HCT116 (cell line): ENCODE data around the gene CUL5. TPM values are rescaled to one million over a fixed set of nuclear protein-coding genes. Genes with fewer than 3 reads are reported as not detected.

ENCODE experiments used
- ATAC-seq: fragments of 200-7000 bp; cut with Tn5 transposase; 2 replicates; pipeline ENCODE4 v1.9.1; 2020; ENCODE audit warnings: mild to moderate bottlenecking, moderate library complexity
- BruUV-seq: library from RNA; stranded (reverse); fragments of 400-500 nt; replicated peaks from 2 replicates; lab custom pipeline; 2021; lab: Mats Ljungman, UMichigan
- CTCF ChIA-PET: fragments of 300-600 bp; sonication (Branson Sonifier 250); formaldehyde crosslinking; loops from one replicate; lab custom pipeline; 2021; ENCODE audit warnings: antibody characterized with exemption; lab: Charles Lee
- POLR2A ChIA-PET: fragments of 300-600, 350-600 bp; sonication (Branson Sonifier 250); formaldehyde crosslinking; loops from one replicate; lab custom pipeline; 2021; ENCODE audit warnings: antibody characterized with exemption; lab: Charles Lee
- RAD21 ChIA-PET, 2 experiments: fragments of 300-600 bp; sonication (Branson Sonifier 250); formaldehyde crosslinking; loops; one replicate each; lab custom pipeline; 2023; ENCODE audit warnings: low total read pairs in 2 of 2; ENCODE audit not compliant: uncharacterized antibody in 2 of 2, unreplicated experiment in 2 of 2, low non-redundant PET in 1 of 2; lab: Charles Lee
- DNase-seq: peaks from one replicate; pipeline ENCODE4 v3.0.0-alpha.2; 2010; ENCODE audit warnings: low read depth, low spot score
- H2AFZ ChIP-seq: fragments of 200-600 bp; shearing (Covaris generic), sonication (generic); 2 replicates; pipeline ENCODE4 v1.6.1; 2017; ENCODE audit warnings: low read depth, mixed run types, mixed read lengths, antibody characterized with exemption, low read length; ENCODE audit not compliant: poor library complexity, severe bottlenecking
- H3K27ac ChIP-seq: 2 replicates; pipeline ENCODE4 v1.5.1; 2012; ENCODE audit warnings: low read depth, low read length
- H3K27me3 ChIP-seq: fragments of 200-600 bp; sonication (generic); 2 replicates; pipeline ENCODE4 v1.6.1; 2016; ENCODE audit warnings: mixed run types, low read length, mixed read lengths; ENCODE audit not compliant: insufficient read depth
- H3K36me3 ChIP-seq, 2 experiments: fragments of 200-500 bp in 1 of 2; fragments of 200-600 bp in 1 of 2; sonication (Bioruptor generic) in 1 of 2; sonication (generic) in 1 of 2; 2 replicates each; pipeline versions ENCODE4 v1.5.1 to v1.6.1; 2014 to 2016; ENCODE audit warnings: low read length in 2 of 2, inconsistent platforms in 1 of 2, mixed read lengths in 1 of 2, mixed run types in 1 of 2; ENCODE audit not compliant: insufficient read depth in 2 of 2, control insufficient read depth in 1 of 2
- H3K4me1 ChIP-seq, 2 experiments: fragments of 200-600 bp in 1 of 2; sonication (generic) in 1 of 2; 2 replicates each; pipeline versions ENCODE4 v1.5.1 to v1.6.1; 2012 to 2017; ENCODE audit warnings: low read length in 2 of 2, inconsistent platforms in 1 of 2, mild to moderate bottlenecking in 1 of 2, mixed read lengths in 1 of 2, mixed run types in 1 of 2, moderate library complexity in 1 of 2; ENCODE audit not compliant: insufficient read depth in 2 of 2, control insufficient read depth in 1 of 2
- H3K4me2 ChIP-seq: fragments of 200-600 bp; sonication (generic); 2 replicates; pipeline ENCODE4 v1.6.1; 2017; ENCODE audit warnings: mixed run types, low read length, mixed read lengths
- H3K4me3 ChIP-seq, 2 experiments: fragments of 200-600 bp in 1 of 2; sonication (generic) in 1 of 2; replicated peaks in 1 of 2; 2 replicates each; pipeline ENCODE4 v1.5.1; 2011 to 2016; ENCODE audit warnings: low read length in 2 of 2, control low read depth in 1 of 2, low read depth in 1 of 2, mild to moderate bottlenecking in 1 of 2, mixed read lengths in 1 of 2, mixed run types in 1 of 2
- H3K79me2 ChIP-seq: fragments of 200-600 bp; sonication (generic); 2 replicates; pipeline ENCODE4 v1.6.1; 2017; ENCODE audit warnings: mild to moderate bottlenecking, mixed run types, low read length, moderate library complexity, mixed read lengths; ENCODE audit not compliant: insufficient read depth
- H3K9ac ChIP-seq: fragments of 200-600 bp; sonication (generic); 2 replicates; pipeline ENCODE4 v1.6.1; 2016; ENCODE audit warnings: low read length, mixed read lengths
- H3K9me2 ChIP-seq: fragments of 200-600 bp; sonication (generic), shearing (Covaris generic); 2 replicates; pipeline ENCODE4 v1.6.1; 2017; ENCODE audit warnings: mixed run types, mild to moderate bottlenecking, moderate library complexity; ENCODE audit not compliant: insufficient read depth
- H3K9me3 ChIP-seq, 2 experiments: fragments of 200-500 bp in 1 of 2; fragments of 200-600 bp in 1 of 2; sonication (Bioruptor generic) in 1 of 2; sonication (generic) in 1 of 2; 2 replicates each; pipeline ENCODE4 v1.6.1; 2014 to 2017; ENCODE audit warnings: low read length in 2 of 2, mixed read lengths in 2 of 2, inconsistent platforms in 1 of 2, low read depth in 1 of 2, mild to moderate bottlenecking in 1 of 2, mixed run types in 1 of 2, moderate library complexity in 1 of 2; ENCODE audit not compliant: control insufficient read depth in 1 of 2, insufficient read depth in 1 of 2
- H4K20me1 ChIP-seq: fragments of 200-600 bp; sonication (generic), shearing (Covaris generic); 2 replicates; pipeline ENCODE4 v1.6.1; 2017; ENCODE audit warnings: mixed run types, mild to moderate bottlenecking, moderate library complexity; ENCODE audit not compliant: insufficient read depth
- ATF3 ChIP-seq: IDR thresholded peaks from 2 replicates; pipeline ENCODE4 v1.6.1; 2012
- CBX3 ChIP-seq: IDR thresholded peaks from 2 replicates; pipeline ENCODE4 v1.6.1; 2012; ENCODE audit warnings: low read depth
- CEBPB ChIP-seq: IDR thresholded peaks from 2 replicates; pipeline ENCODE4 v1.6.1; 2012; ENCODE audit warnings: low read depth
- EGR1 ChIP-seq: IDR thresholded peaks from 2 replicates; pipeline ENCODE4 v1.6.1; 2012; ENCODE audit warnings: low read depth
- ELF1 ChIP-seq: IDR thresholded peaks from 2 replicates; pipeline ENCODE4 v1.6.1; 2012; ENCODE audit warnings: low read depth, borderline replicate concordance
- EZH2 ChIP-seq: fragments of 200-600 bp; sonication (generic); IDR thresholded peaks from 2 replicates; pipeline ENCODE4 v1.6.1; 2017; ENCODE audit warnings: antibody characterized with exemption, mixed run types
- FOSL1 ChIP-seq: IDR thresholded peaks from 2 replicates; pipeline ENCODE4 v1.6.1; 2012; ENCODE audit warnings: low read depth
- JUND ChIP-seq: IDR thresholded peaks from 2 replicates; pipeline ENCODE4 v1.6.1; 2012
- MAX ChIP-seq: IDR thresholded peaks from 2 replicates; pipeline ENCODE4 v1.6.1; 2012
- POLR2A ChIP-seq: IDR thresholded peaks from 2 replicates; pipeline ENCODE4 v1.7.0; 2011; ENCODE audit warnings: borderline replicate concordance; ENCODE audit not compliant: insufficient read depth, insufficient read length; ENCODE audit errors: extremely low read depth
- POLR2AphosphoS5 ChIP-seq: IDR thresholded peaks from 2 replicates; pipeline ENCODE4 v1.6.1; 2011; ENCODE audit warnings: mild to moderate bottlenecking, low read depth, low read length, moderate library complexity
- RAD21 ChIP-seq: IDR thresholded peaks from 2 replicates; pipeline ENCODE4 v1.6.1; 2012; ENCODE audit warnings: low read depth, mild to moderate bottlenecking
- REST ChIP-seq: IDR thresholded peaks from 2 replicates; pipeline ENCODE4 v1.6.1; 2012; ENCODE audit warnings: low read depth
- SIN3A ChIP-seq: IDR thresholded peaks from 2 replicates; pipeline ENCODE4 v1.6.1; 2012; ENCODE audit warnings: low read depth
- SRF ChIP-seq: IDR thresholded peaks from 2 replicates; pipeline ENCODE4 v1.6.1; 2012; ENCODE audit warnings: low read depth
- TCF7L2 ChIP-seq: IDR thresholded peaks from 2 replicates; pipeline ENCODE4 v1.7.0; 2011; ENCODE audit warnings: borderline replicate concordance, inconsistent platforms; ENCODE audit not compliant: insufficient read depth, insufficient read length; ENCODE audit errors: extremely low read depth
- YY1 ChIP-seq: IDR thresholded peaks from 2 replicates; pipeline ENCODE4 v1.6.1; 2011; ENCODE audit warnings: low read length, low read depth, moderate library complexity, mild to moderate bottlenecking; ENCODE audit not compliant: insufficient replicate concordance; ENCODE audit errors: extremely low read depth
- ZFX ChIP-seq: fragments of 450-650 bp; IDR thresholded peaks from 2 replicates; pipeline ENCODE4 v1.6.1; 2017
- ZNF274 ChIP-seq: fragments of 200-500 bp; sonication (Bioruptor generic); IDR thresholded peaks from 2 replicates; pipeline ENCODE4 v1.6.1; 2014; ENCODE audit warnings: mild to moderate bottlenecking, low read depth, low read length, inconsistent platforms
- intact Hi-C: fragments of 100-400 bp; cut with micrococcal nuclease; formaldehyde crosslinking; loops from 2 replicates; pipeline ENCODE4 v1.10.0; 2022
- total RNA-seq: library from RNA; stranded (reverse); gene quantifications from one replicate; pipeline ENCODE4 v1.2.1, GENCODE V29; 2021; ENCODE audit not compliant: unreplicated experiment

The CUL5 gene
- total RNA-seq, 1 experiment from 2014 or later, result 41.9 TPM

GRCh38 chr11:107963091-107963490, 45.6 kb upstream of the CUL5 start:
- no TSS peak for BruUV-seq
- intact Hi-C loops, result no loop called here

More at GRCh38 chr11:107963091-107963490, 45.6 kb upstream of the CUL5 start:
- ChIA-PET RAD21 (no interaction called here), POLR2A (no interaction called here), CTCF (no interaction called here)
- Histone ChIP-seq H2AFZ (no peak overlapping the region), H3K27ac (no peak overlapping the region), H3K4me3 (no peak overlapping the region), H3K9ac (no peak overlapping the region), H3K9me3 (no peaks in the 10 kb centered on the region), H3K4me1 (no peaks in the 10 kb centered on the region), H3K36me3 (no peaks in the 10 kb centered on the region), H3K4me2 (no peak overlapping the region), H3K79me2 (no peaks in the 10 kb centered on the region), H4K20me1 (no peaks in the 10 kb centered on the region), H3K27me3 (peaks cover 13% of the 10 kb centered on the region), H3K9me2 (no peaks in the 10 kb centered on the region)
- TF ChIP-seq POLR2A (no peak), EZH2 (no peak), SRF (no peak), POLR2AphosphoS5 (no peak), ELF1 (no peak), ZFX (no peak), RAD21 (no peak), EGR1 (no peak), TCF7L2 (no peak), JUND (no peak), YY1 (no peak), CEBPB (no peak), SIN3A (no peak), CBX3 (no peak), REST (no peak), MAX (no peak), FOSL1 (no peak), ATF3 (no peak), ZNF274 (no peak)
- ATAC-seq (no peak), DNase-seq (no peak)
